Astrocyte (in vitro differentiated cells and primary cell): ENCODE measurements around the gene RPP25. TPM values are rescaled to one million over a fixed set of nuclear protein-coding genes. Genes with fewer than 3 reads are reported as not detected.
A peak's percentile ranks its signal among the peaks of the same experiment; 100 is the strongest.

Source experiments
- DNase-seq: peaks from one replicate; pipeline ENCODE4 v3.0.0-alpha.2; 2010; ENCODE audit warnings: low read depth
- FAIRE-seq: peaks from 2 replicates; lab custom pipeline; 2011; peaks lifted over from hg19 to GRCh38; lab: Jason Lieb, UNC
- H2AFZ ChIP-seq: 2 replicates; pipeline ENCODE4 v1.6.0; 2012; ENCODE audit warnings: low read depth, low read length, inconsistent platforms
- H3K27ac ChIP-seq: 2 replicates; pipeline ENCODE4 v1.5.1; 2011; ENCODE audit warnings: low read depth, low read length, inconsistent platforms
- H3K27me3 ChIP-seq: 2 replicates; pipeline ENCODE4 v1.6.0; 2011; ENCODE audit warnings: low read length, inconsistent platforms; ENCODE audit not compliant: insufficient read depth
- H3K36me3 ChIP-seq: 2 replicates; pipeline ENCODE4 v1.5.1; 2011; ENCODE audit warnings: low read length, inconsistent platforms; ENCODE audit not compliant: insufficient read depth
- H3K4me1 ChIP-seq: 2 replicates; pipeline ENCODE4 v1.5.1; 2011; ENCODE audit warnings: low read length, inconsistent platforms; ENCODE audit not compliant: insufficient read depth
- H3K4me2 ChIP-seq: 2 replicates; pipeline ENCODE4 v1.6.0; 2012; ENCODE audit warnings: low read length, inconsistent platforms
- H3K4me3 ChIP-seq: 2 replicates; pipeline ENCODE4 v1.5.1; 2011; ENCODE audit warnings: low read depth, mild to moderate bottlenecking, low read length, inconsistent platforms; ENCODE audit not compliant: insufficient read depth
- H3K79me2 ChIP-seq: 2 replicates; pipeline ENCODE4 v1.6.0; 2012; ENCODE audit warnings: mild to moderate bottlenecking, low read length, inconsistent platforms; ENCODE audit not compliant: insufficient read depth
- H3K9ac ChIP-seq: 2 replicates; pipeline ENCODE4 v1.6.0; 2012; ENCODE audit warnings: mild to moderate bottlenecking, low read length, inconsistent platforms
- H3K9me3 ChIP-seq: 2 replicates; pipeline ENCODE4 v1.5.1; 2012; ENCODE audit warnings: low read depth, mild to moderate bottlenecking, low read length, inconsistent platforms; ENCODE audit not compliant: insufficient read depth
- H4K20me1 ChIP-seq: 2 replicates; pipeline ENCODE4 v1.6.0; 2012; ENCODE audit warnings: low read length, inconsistent platforms; ENCODE audit not compliant: insufficient read depth
- H3K27ac Mint-ChIP-seq: one replicate; pipeline ENCODE4 v1.8.0; 2021; ENCODE audit warnings: mild to moderate bottlenecking, mixed read lengths; ENCODE audit not compliant: unreplicated experiment
- H3K27me3 Mint-ChIP-seq: one replicate; pipeline ENCODE4 v1.8.0; 2021; ENCODE audit warnings: low read depth, mixed read lengths; ENCODE audit not compliant: unreplicated experiment
- H3K36me3 Mint-ChIP-seq: one replicate; pipeline ENCODE4 v1.8.0; 2021; ENCODE audit warnings: low read depth, mixed read lengths; ENCODE audit not compliant: unreplicated experiment
- H3K4me1 Mint-ChIP-seq: one replicate; pipeline ENCODE4 v1.8.0; 2021; ENCODE audit warnings: low read depth, mixed read lengths; ENCODE audit not compliant: unreplicated experiment
- H3K4me3 Mint-ChIP-seq: one replicate; pipeline ENCODE4 v1.8.0; 2021; ENCODE audit warnings: mild to moderate bottlenecking, moderate library complexity, mixed read lengths; ENCODE audit not compliant: unreplicated experiment
- H3K9me3 Mint-ChIP-seq: one replicate; pipeline ENCODE4 v1.8.0; 2021; ENCODE audit warnings: mild to moderate bottlenecking, mixed read lengths; ENCODE audit not compliant: unreplicated experiment
- EZH2 ChIP-seq: IDR thresholded peaks from 2 replicates; pipeline ENCODE4 v1.6.1; 2012; ENCODE audit warnings: mild to moderate bottlenecking, low read length, inconsistent platforms; ENCODE audit not compliant: insufficient read depth
- total RNA-seq: library from RNA; stranded (reverse); gene quantifications from 2 replicates; pipeline ENCODE4 v1.2.1, GENCODE V29; 2021
- TF ChIP-seq, protein P1 (sequence below): IDR thresholded peaks from 2 replicates; pipeline ENCODE4 v1.5.1; 2011; ENCODE audit warnings: low read depth, mild to moderate bottlenecking, inconsistent platforms, low read length, moderate library complexity; ENCODE audit not compliant: insufficient read depth

Gene RPP25
- total RNA-seq, 1 donor from 2014 or later: 4.1 TPM

DNA sequence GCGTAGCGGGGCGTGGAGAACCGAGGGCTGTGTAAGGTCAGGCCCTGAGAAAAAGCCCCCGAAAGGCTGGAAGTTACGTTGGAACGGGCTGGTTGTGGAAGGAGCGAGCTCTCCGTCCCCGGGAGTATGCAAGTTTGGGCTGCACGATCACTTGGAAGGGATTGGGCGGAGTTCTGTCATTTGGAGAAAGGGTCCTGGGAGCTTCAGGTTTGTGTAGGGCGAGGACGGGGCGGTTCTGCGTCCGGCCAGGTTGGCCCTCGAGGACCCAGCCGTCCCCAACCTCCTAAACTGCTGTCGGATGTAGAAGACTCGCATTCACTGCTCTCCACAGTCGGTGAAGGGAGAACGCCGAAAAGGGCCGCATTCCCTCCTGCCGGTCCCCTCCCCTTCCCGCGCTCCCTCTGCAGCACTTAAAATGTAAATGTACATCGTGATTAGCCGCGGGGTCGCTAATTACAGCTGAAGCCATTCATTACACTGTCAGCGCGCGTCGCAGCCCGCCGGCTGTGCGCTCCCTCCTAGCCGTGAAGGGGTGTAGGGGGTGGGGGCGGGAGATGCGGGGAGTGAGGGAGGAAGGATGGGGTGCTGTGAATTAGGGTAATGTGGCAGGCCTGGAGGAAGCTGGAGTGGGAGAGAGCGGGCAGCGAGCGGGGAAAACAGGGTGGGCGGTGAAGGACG is 2.5 kb upstream of the RPP25 start:
- FAIRE-seq (no peak), DNase-seq (no peak)
- H3K27me3 Mint-ChIP-seq: peaks cover 46% of the 10 kb centered on the region
- Histone ChIP-seq H2AFZ (peak overlapping the region; percentile 63), H3K36me3 (no peaks in the 10 kb centered on the region), H4K20me1 (peaks cover 8% of the 10 kb centered on the region), H3K4me3 (peak overlapping the region; percentile 40), H3K27me3 (peaks cover 32% of the 10 kb centered on the region), H3K27ac (no peak overlapping the region), H3K4me1 (peaks cover 32% of the 10 kb centered on the region), H3K4me2 (peak overlapping the region; percentile 80), H3K9ac (peak overlapping the region; percentile 33), H3K79me2 (no peaks in the 10 kb centered on the region), H3K9me3 (no peaks in the 10 kb centered on the region)
- H3K4me1 Mint-ChIP-seq: peaks cover 7% of the 10 kb centered on the region
- peak overlapping the region; percentile 78 for H3K4me3 Mint-ChIP-seq
- no peaks in the 10 kb centered on the region for H3K9me3 Mint-ChIP-seq
- TF ChIP-seq, protein P1, sequence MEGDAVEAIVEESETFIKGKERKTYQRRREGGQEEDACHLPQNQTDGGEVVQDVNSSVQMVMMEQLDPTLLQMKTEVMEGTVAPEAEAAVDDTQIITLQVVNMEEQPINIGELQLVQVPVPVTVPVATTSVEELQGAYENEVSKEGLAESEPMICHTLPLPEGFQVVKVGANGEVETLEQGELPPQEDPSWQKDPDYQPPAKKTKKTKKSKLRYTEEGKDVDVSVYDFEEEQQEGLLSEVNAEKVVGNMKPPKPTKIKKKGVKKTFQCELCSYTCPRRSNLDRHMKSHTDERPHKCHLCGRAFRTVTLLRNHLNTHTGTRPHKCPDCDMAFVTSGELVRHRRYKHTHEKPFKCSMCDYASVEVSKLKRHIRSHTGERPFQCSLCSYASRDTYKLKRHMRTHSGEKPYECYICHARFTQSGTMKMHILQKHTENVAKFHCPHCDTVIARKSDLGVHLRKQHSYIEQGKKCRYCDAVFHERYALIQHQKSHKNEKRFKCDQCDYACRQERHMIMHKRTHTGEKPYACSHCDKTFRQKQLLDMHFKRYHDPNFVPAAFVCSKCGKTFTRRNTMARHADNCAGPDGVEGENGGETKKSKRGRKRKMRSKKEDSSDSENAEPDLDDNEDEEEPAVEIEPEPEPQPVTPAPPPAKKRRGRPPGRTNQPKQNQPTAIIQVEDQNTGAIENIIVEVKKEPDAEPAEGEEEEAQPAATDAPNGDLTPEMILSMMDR: no peak
- peak; percentile 72 for TF ChIP-seq EZH2
- no peaks in the 10 kb centered on the region for H3K36me3 Mint-ChIP-seq
- H3K27ac Mint-ChIP-seq: peak overlapping the region; percentile 34

DNA sequence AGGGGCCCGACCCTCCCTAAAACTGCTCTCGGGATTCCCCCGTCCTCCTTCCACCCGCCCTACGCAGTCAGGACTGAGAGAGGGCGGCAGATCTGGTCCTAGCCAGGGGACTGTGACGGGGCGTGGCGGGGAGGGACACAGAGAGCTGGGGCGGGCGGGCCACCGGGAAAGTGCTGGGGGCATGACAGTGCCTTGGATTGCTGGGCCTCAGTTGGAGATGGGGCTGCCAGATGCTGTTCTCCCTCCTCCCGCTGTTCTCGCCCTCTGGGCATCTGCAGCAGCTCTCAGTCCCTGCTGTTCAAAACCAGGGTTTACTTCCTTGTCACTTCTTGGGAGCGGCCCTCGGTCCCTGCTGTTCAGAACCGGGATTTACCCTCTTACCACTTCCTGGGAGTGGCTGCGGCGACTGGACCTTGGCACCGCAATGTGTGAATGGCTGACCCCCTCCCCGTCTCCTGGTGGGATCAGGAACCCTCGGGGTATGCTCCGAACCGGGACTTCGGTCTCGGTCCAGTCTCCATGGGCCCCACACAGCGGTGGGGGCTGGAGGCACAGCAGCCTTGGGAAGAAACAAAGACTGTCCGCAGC is 1.8 kb upstream of the RPP25 start:
- no peak for FAIRE-seq
- peak; percentile 87 for TF ChIP-seq EZH2
- TF ChIP-seq, protein P1: no peak

More for the DNA sequence above, 1.8 kb upstream of the RPP25 start:
- no peaks in the 10 kb centered on the region for H3K9me3 Mint-ChIP-seq
- H3K27ac ChIP-seq: no peak overlapping the region
- H3K27me3 ChIP-seq: peaks cover 32% of the 10 kb centered on the region
- H3K4me2 ChIP-seq: peak overlapping the region; percentile 80
- H3K36me3 ChIP-seq: no peaks in the 10 kb centered on the region
- peak overlapping the region; percentile 33 for H3K9ac ChIP-seq
- no peaks in the 10 kb centered on the region for H3K79me2 ChIP-seq
- H3K4me1 Mint-ChIP-seq: peaks cover 7% of the 10 kb centered on the region
- H3K4me1 ChIP-seq: peaks cover 34% of the 10 kb centered on the region
- H3K9me3 ChIP-seq: no peaks in the 10 kb centered on the region
- H3K36me3 Mint-ChIP-seq: no peaks in the 10 kb centered on the region
- peaks cover 46% of the 10 kb centered on the region for H3K27me3 Mint-ChIP-seq
- H2AFZ ChIP-seq: peak overlapping the region; percentile 63
- H3K4me3 Mint-ChIP-seq: peak overlapping the region; percentile 78
- DNase-seq: no peak
- H3K27ac Mint-ChIP-seq: no peak overlapping the region
- H4K20me1 ChIP-seq: peaks cover 10% of the 10 kb centered on the region
- H3K4me3 ChIP-seq: peak overlapping the region; percentile 40
